ENCODE results near the gene SCD5.

The SCD5 gene

DNA sequence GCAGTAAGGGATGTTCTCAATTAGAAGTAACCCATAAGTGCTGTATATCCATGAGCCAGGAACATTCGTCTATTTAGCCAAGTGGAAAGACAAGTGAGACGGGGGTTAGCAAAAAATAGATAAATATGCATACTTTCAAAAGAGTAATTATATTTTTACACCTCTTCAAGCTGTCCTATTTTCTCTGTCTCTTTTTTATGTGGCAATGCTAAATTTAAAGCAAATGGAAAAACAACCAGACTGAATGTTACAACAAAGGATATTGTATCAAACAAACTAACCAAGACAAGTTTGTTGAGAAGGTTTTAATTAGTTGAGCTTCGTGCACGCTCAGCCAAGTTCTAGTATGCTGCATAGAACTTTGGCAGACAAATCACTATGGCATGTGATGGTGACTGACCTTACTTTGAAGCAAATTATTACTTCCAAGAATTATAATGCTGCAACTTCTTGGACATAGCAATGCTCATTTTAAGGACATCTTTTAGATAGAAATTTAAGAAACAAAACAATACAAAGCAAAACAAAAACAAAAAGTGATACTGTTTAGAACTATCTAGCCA, 175.4 kb downstream of the SCD5 start:
- DNase-seq, result no peak

DNA sequence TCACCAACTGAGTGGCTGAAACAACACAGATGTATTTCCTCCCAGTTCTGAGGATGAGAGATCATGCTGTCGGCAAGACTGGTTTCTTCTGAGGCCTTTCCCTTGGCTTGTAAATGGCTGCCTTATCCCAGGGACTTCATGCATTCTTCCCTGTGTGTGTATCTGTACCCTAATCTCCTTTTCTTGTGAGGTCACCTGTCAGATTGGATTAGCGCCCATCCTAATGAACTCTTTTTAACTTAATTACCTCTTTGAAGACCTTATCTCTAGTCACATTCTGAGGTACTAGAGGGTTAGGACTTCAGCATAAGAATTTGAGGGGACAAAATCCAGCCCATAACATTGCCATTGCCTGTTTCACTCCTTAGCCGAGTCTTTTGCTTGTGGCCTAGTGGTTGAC, 177.3 kb downstream of the SCD5 start:
- DNase-seq, result no peak

GRCh38 chr4:82620126-82620735, 178.4 kb downstream of the SCD5 start:
- no peak for DNase-seq

DNA sequence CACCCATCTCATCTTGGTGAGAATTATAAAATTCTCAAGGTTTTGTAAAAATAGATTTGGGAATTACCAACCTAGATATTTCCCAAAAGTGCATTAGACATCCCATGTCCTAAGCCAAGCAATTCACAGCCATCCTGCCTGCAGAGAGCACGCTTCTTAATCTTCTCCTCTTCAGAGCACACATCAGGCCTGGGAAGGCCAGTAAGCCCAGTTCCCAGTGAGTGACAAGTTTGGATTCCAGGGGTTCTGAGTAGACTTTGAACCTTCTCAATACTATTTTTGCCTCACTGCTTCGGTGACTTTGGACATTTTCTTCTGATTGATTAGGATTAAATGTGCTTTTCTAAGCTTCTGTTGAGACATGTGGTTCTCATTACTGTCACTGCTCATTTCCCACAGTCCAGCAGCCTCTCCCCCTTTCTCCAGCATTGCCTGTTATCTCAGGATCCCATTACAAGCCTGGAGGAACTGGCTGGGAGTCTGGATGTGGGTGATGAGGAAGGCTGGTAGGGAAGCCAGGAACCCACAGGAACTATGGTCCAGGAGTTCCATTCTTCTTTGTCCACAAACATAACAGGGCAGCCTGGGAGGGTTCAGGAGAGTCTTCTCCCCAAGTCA, 180.4 kb downstream of the SCD5 start:
- no peak for DNase-seq

DNA sequence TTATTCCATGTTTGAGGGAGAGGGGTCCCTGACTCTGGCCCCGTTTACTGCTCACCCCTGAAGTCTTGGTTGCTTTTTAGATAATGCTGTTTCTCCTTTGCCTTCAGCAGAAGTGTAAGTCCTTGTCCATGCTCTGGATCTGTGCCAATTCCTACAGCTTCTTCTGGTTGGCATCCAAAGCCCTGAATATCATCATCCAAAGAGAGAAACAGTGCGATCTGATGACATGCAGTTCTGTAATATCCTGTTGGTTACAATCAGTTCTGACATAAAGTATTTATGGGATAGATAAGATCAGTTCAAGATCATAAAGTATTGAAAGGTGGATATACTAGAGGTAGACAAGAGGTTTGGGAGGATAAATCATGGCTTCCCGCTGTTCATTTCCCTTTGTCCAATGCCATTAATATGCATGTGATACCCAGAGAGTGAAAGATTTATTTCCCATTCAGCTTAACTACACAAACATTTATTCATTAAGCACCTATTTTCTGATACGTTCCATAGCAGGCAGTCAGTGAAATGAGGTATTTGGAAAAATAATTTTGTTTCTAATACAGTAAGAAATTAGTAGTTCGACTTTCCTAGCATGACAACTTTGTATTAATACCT, 183.7 kb downstream of the SCD5 start:
- no peak for DNase-seq

GRCh38 chr4:82613121-82613520, 185.5 kb downstream of the SCD5 start:
- no peak for DNase-seq

GRCh38 chr4:82611982-82612381, 186.6 kb downstream of the SCD5 start:
- DNase-seq, result no peak

DNA sequence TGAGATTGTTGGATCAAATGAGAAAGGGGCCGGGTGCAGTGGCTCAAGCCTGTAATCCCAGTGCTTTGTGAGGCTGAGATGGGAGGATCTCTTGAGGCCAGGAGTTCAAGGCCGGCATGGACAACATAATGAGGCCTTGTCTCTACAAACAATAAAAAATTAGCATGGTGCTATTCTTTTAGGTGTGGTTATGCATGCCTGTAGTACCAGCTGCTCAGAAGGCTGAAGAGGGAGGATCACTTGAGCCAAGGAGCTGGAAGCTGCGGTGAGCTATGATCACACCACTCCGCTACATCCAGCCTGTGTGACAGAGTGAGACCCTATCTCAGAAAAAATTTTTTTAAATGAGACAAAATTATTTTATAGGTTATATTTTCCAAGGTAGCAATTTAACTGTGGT, 187.1 kb downstream of the SCD5 start:
- DNase-seq, result no peak

DNA sequence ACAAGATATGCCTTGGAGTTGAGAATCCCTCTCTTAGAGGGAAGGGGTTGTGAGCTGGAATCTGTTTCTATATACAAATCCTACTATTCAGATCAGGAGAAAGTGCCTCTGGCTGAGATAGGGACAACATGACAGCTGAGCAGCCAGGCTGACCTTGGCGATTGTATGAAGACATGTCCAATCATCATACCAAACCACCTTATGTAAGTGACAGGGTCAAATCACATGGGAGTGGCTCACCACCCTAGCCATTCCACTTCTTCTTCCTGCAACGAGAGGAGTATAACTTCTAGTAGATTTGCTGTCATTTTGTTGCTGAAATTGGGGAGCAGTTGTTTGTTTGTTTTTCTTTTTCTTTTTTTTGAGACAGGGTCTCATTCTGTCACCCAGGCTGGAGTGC, 188.6 kb downstream of the SCD5 start:
- DNase-seq, result no peak

GRCh38 chr4:82606622-82607021, 192.0 kb downstream of the SCD5 start:
- DNase-seq, result no peak

- DNase-seq, result no peak
Observed at GRCh38 chr4:82604522-82604921, 194.1 kb downstream of the SCD5 start.

DNA sequence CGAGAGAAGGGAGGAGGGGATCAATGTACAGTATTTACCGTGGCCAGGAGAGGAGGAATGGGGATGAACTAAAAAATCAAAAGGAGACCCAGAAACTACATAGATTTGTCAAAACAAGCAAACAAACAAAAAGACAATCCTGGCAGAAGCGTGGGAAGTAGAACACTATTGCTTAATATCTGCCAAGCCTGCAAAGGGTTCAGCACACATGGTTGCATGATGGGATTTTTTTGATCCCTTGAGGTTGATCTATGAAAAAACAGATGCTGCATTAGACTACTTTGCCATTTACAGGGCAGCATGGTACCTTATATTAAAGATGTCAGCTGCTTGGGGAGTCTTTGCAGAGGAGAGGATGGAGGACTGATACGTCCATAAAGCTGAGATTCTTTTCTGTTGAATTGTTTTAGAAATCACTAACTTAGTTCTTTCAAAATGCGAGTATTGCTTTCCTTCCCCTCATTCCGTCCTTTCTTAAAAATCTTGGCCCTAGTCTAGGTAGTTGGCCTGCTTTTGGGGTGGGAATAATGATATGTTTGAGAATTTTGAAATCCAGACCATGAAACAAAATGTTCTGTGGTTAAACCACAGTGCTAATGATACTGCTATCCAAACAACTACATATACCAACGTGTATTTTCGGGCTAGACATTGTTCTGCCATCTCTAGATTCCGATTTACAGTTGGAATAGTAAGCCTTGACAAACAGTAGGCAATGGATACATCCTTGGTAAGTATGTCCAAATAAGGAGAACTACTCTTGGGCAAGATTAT, 197.2 kb downstream of the SCD5 start:
- DNase-seq, result no peak

GRCh38 chr4:82599336-82599735, 199.3 kb downstream of the SCD5 start:
- no peak for DNase-seq

- DNase-seq, result no peak
Observed at GRCh38 chr4:82594456-82594855, 204.1 kb downstream of the SCD5 start.

DNA sequence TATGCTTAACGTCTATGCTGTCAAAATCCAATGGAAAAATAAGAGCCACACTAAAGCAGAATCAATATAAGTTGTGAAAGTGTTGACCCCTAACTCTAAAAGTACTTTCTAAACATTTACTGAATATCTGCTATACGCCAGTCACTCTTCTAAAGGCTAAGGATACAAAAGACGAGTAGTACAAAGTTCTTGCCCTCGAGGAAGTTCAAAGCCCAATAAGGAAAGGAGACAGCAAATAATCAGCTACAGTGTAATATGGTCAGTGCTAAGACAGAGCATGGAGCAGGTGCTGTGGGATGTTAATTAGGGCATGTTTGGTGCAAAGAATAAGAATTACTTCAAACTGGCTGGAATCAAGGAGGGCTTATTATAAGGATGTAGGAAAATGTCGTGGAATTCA, 205.2 kb downstream of the SCD5 start:
- DNase-seq, result no peak

DNA sequence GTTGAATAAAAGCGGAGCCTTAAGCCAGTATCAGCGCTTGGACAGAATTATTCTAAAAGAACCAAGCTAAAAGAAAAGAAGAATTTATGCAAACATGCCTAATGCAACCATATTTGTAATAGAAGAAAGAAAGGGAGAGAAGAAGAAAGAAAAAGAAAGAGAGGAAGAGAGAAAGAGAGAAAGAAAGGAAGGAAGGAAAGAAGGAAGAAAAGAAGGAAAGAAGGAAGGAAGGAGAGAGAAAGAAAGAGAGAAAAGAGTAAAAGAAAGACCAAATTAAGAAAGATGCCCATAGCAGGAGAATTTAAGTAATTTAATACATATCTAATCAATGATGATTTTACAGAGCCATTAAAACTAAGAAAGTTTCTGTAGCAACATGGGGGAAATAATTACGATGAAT, 206.0 kb downstream of the SCD5 start:
- DNase-seq, result no peak

GRCh38 chr4:82591592-82591991, 207.0 kb downstream of the SCD5 start:
- DNase-seq, result no peak

- no peak for DNase-seq
Observed at GRCh38 chr4:82589756-82590155, 208.8 kb downstream of the SCD5 start.

- no peak for DNase-seq
Observed at GRCh38 chr4:82588771-82589270, 209.8 kb downstream of the SCD5 start.

DNA sequence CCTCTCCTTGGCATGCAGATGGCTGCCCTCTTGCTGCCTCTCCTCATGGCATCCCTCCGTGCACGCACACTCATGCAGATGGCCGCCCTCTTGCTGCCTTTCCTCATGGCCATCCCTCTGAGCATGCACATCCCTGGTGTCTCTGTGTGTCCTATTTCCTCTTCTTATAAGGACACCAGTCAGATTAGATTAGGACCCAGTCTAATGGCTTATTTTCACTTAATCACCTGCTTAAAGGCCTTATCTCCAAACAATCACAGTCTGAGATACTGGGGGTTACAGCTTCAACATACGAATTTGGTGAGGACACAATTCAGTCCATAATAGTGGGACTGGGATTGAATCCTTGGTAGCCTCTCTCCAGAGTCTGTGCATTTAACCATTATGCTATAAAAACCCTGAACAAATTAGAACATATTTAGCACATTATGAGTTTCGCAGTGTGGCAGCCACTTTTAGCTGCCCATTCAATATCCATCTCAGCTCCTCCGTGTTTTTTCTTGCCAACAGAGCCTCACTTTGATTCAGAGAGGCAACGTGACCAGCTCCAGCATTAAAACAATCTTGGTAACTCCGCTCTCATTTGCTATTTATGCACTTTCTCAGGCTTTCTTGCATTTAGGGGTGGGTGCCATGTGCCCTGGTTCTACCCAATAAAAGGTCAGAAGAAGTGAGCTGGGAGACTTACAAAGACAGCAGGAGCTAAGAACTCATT, 210.6 kb downstream of the SCD5 start:
- no peak for DNase-seq

DNA sequence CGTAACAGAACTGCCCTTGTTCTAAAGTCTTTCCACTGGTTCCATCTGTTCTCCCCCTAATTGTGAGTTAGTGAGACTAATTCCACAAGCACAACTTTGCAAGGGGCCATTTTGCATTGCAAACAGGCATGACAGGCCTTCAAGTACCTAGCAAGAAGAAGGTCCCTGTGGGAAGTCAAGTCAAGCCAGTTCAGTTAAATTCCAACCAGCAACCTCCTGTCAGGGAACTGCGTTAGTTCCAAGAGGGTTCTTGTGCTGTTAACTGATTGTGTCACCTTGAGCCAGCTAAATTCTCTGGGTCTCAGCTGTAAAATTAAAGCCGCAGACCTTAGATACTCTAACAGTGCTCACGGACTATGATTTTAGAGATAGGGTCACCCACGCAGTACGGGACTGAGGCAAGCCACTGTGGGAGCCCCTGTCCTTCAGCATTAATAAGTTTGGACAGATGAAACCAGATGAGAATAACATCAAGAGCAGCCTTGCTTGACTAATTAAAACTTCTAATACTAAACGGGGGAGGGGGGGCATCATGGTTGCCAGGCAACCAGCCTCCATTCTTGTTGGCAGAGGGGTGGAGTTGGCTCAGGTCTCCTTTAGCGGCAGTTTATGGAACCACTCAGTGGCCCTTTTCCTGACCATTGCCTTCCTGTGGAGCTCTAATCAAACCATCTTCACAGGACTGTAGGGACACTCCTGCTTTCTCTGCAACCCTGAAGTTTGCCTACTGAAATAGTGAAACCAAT, 212.7 kb downstream of the SCD5 start:
- no peak for DNase-seq

DNA sequence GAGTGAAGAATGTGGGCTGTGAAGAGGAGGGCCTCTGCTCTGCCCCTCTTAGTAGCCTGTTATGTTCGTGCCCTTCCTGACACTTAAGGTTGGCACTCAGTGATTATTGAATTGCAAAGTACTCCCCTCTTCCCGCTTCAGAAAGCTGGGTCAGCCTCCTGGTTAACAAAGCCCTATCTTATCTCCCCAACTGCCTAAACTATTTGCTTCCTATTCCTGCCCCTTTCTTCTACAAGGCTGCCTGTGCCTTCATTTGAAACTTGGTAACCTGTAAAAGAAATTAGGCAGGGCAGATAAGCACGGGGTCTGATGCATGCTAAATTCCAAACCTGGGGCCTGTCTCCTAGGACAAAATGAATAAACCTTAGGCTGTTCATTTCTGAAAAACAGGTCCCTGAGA, 213.7 kb downstream of the SCD5 start:
- no peak for DNase-seq

All from CD4-positive, alpha-beta T cell treated with Interleukin-15 for 1 hour (primary cell).